Right lung (tissue), 10 donors: Measurements from ENCODE around the gene SULT2A1. TPM values are rescaled to one million over a fixed set of nuclear protein-coding genes. Genes with fewer than 3 reads are reported as not detected.
A peak's percentile ranks its signal among the peaks of the same experiment; 100 is the strongest.
"Not testable (repeated sequence)": the region's sequence is repeated elsewhere in the genome, so short reads cannot be mapped to it uniquely, and the experiment has no call there.

Source experiments
- DNase-seq, 2 donors: peaks; one replicate each; pipeline ENCODE4 v3.0.0-alpha.2; 2013
- long read RNA-seq, 8 donors: transcript quantifications; one replicate each; lab custom pipeline, GENCODE V29; 2026
- polyA plus RNA-seq, 5 donors: library from polyadenylated mRNA; unstranded; fragments of 120-200 nt; gene quantifications; one replicate each; pipeline versions ENCODE4 v1.2.1 to v1.2.3, GENCODE V29; 2013; ENCODE audit warnings: inconsistent platforms in 1 of 5, low replicate concordance in 1 of 5; ENCODE audit not compliant: insufficient read length in 5 of 5, insufficient read depth in 1 of 5

SULT2A1 gene, protein sequence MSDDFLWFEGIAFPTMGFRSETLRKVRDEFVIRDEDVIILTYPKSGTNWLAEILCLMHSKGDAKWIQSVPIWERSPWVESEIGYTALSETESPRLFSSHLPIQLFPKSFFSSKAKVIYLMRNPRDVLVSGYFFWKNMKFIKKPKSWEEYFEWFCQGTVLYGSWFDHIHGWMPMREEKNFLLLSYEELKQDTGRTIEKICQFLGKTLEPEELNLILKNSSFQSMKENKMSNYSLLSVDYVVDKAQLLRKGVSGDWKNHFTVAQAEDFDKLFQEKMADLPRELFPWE
- polyA plus RNA-seq = under 1 TPM in 3 of 5 donors, not detected in 2; 0.10 to 0.35 (median 0.10) TPM
- long read RNA-seq, donor 1 = 0 reads
- long read RNA-seq, donor 2 = 0 reads
- long read RNA-seq, donor 3 = 0 reads
- long read RNA-seq, donor 4 = 0 reads
- long read RNA-seq, donor 5 = 0 reads
- long read RNA-seq, donor 6, partial matches to known transcripts = 0 of 1 reads
- long read RNA-seq, donor 6, other reads (novel, unspliced or antisense) = 0 of 1 reads
- long read RNA-seq, donor 7 = 0 reads
- long read RNA-seq, donor 8 = 0 reads

DNA sequence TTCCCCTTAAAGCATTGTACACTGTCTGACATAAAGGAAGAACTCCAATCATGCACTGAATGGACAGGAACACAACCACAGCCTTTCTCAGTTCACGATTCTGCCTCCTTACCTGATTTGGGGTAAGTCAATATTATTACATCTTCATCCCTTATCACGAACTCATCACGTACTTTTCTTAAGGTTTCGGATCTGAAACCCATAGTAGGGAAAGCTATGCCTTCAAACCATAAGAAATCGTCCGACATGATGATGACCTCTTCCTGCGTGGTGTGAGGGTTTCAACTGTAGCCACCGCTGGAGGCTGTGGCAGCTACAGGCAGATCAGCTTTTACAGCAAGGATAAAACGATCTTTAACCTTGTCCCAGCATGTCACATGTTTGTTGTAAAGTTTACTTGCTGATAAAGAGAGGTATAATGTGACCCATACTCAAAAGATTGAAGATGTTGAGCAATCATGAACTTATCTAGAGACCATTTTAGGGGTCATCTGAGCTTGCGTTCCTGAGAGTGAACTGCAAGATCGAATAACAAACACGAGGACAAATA lies at the start of gene SULT2A1:
TSS of gene SULT2A1 (minus strand) at position 306 of the 550 bp plus-strand sequence. CDS start at position 248, 58 bp downstream.
- DNase-seq = no peak

DNA sequence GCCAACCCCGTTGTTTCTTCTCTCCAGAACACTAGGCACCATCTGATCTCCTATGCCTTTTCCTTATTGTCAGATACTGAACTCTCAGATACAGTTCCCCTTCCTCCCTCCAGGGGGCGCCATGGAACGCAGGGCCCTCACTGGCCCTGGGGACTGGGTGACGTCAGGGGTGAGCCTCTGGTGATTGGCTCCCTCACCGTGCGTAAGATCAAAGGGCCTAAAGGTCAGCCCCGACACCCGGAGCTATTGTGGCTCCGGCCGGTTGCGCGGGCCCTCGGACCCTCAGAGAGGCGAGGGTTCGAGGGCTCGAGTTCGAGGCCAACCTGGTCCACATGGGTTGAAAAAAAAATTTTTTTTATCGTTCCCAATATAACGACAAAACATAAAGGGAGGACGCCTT lies 42.5 kb upstream of the SULT2A1 start:
- DNase-seq = not testable (repeated sequence)

DNA sequence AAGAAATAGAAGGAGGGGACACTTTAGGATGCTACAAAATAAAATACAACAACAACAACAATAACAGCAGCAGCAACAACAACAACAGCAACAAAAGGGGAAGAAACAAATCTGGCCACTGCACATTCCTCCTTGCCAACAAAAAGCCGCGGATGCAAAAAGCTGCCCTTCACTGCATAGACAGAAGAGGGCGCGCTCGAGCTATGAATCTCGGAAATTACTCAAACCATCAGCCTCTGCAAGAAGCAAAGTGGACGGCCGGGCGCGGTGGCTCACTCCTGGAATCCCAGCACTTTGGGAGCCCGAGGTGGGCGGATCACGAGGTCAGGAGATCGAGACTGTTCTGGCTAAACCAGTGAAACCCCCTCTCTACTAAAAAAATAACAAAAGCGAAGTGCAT lies 34.0 kb upstream of the SULT2A1 start:
- DNase-seq = not testable (repeated sequence)

DNA sequence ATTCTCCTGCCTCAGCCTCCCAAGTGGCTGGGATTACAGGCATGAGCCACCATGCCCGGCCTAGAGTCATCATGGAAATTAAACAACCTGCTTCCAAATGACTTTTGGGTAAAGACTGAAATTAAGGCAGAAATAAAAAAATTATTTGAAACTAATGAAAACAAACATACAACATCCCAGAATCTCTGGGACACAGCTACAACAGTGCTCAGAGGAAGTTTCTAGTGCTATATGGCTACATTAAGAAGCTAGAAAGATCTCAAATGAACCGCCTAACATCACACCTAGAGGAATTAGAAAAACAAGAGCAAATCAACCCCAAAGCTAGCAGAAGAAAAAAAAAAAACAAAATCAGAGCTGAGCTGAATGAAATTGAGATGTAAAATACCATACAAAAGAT lies 24.1 kb upstream of the SULT2A1 start:
- DNase-seq = not testable (repeated sequence)

DNA sequence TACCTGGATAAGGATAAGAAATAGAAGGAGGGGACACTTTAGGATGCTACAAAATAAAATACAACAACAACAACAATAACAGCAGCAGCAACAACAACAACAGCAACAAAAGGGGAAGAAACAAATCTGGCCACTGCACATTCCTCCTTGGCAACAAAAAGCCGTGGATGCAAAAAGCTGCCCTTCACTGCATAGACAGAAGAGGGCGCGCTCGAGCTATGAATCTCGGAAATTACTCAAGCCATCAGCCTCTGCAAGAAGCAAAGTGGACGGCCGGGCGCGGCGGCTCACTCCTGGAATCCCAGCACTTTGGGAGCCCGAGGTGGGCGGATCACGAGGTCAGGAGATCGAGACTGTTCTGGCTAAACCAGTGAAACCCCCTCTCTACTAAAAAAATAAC lies 23.2 kb upstream of the SULT2A1 start:
- DNase-seq = not testable (repeated sequence)

DNA sequence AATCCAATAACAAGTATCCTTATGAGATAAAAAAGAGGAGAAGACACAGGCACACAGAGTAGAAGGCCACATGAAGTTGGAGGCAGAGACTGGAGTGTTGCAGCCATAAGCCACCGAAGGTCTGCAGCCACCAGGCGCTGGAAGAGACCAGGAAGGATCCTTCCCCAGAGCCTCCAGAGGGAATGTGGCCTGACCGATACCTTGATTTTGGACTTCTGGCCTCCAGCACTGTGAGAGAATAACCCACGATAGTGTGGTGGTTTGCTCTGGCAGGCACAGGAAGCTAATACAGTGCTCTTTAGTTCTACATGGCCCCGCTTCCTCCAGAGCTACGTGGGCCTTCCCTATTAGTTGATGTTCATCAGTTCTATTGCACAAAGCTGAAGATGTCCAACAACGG lies 15.3 kb upstream of the SULT2A1 start:
- no peak for DNase-seq

DNA sequence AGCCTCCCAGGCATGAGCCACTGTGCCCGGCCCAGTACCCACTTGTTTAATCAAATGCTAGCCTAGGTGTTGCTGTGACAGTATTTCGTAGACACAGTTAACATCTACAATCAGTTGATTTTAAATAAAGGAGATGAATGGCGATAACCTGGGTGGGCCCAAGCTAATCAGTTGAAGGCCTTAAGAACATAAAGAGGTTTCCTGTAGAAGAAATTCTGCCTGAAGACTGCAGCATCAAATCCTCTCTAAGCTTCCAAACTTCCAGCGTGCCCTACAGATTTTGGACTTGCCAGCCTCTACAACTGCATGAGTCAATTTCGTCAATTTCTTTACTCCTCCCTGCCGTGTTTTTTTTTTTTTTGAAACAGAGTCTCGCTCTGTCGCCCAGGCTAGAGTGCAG lies 13.2 kb upstream of the SULT2A1 start:
- DNase-seq = no peak

DNA sequence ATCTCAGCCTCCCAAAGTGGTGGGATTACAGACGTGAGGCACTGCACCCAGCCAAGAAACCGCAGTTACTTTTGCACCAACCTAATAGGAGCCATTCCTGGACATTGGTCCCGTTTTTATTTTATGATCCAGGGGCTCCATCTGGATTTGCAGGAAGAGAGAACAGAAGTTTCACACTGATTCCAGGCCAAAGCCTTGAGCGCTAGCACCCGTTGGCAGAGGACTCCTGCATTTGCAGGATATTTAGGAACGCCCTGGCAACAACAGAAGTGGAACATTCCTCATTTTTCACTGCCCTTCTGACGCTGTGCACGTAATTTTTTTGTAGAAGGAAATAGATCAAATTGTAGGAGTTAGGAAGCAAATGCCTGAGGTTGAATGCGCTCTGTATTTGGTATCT lies 11.7 kb upstream of the SULT2A1 start:
- no peak for DNase-seq

DNA sequence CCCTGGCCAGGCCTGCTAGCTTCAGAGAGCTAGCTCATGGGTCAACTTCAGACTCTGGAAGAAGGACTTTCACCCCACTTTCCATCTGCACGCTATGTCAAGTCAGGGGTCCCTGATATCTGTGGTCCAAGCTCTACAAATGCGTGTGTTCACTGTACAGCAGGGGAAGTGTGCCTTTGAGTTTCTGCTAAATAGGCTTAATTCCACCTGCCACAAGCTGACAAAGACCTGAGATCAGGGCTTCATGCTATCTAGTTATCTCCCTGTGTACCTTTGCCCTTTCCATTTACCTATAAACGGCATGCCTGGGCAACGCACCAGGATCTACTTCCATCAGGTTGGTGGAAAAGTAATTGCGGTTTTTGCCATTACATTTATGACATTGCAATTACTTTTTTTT lies 10.7 kb upstream of the SULT2A1 start:
- no peak for DNase-seq

DNA sequence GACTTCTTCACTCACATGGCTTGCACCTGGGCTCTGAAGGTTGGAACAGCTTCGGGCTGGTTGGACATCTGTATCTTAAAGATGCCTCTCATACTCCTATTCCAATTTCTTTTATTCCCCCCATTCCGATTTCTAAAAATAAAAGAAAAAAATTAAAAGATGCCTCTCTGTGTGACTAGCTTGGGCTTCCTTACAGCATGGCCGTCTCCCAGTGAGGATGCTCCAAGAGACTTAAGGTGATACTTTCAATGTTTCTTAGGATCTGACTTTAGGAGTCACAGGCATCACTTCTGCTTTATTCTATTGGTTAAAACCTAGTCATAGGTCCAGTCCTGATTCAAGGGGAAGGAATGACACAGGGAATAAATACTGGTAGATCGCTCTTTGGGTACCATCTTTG lies 9.9 kb upstream of the SULT2A1 start:
- DNase-seq = no peak

DNA sequence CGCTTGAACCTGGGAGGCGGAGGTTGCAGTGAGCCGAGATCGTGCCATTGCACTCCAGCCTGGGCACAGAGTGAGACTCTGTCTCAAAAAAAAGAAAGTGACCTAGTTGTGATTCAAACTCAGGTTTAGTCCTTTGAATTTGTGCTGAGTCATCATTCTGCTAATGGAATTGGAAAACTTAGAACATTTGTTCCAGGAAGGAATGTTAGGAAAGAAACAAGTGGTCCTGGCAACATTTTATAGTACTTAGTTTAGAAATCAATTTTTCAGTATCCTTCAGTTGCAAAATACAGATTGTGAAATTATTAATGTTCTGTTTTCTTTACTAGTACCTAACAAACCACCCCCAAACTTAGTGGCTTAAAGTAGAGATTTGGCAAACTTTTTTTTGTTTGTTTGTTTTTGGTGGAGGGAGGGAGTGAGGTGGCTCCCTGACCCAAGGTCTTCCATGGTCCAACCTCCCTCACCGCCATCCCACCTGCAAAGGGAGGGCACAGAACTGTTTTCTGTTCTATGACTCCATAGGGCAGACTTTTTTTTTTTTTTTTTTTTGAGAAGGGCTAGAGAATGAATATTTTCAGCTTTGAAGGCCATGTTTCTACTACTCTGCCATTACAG lies 9.2 kb upstream of the SULT2A1 start:
- DNase-seq = no peak

DNA sequence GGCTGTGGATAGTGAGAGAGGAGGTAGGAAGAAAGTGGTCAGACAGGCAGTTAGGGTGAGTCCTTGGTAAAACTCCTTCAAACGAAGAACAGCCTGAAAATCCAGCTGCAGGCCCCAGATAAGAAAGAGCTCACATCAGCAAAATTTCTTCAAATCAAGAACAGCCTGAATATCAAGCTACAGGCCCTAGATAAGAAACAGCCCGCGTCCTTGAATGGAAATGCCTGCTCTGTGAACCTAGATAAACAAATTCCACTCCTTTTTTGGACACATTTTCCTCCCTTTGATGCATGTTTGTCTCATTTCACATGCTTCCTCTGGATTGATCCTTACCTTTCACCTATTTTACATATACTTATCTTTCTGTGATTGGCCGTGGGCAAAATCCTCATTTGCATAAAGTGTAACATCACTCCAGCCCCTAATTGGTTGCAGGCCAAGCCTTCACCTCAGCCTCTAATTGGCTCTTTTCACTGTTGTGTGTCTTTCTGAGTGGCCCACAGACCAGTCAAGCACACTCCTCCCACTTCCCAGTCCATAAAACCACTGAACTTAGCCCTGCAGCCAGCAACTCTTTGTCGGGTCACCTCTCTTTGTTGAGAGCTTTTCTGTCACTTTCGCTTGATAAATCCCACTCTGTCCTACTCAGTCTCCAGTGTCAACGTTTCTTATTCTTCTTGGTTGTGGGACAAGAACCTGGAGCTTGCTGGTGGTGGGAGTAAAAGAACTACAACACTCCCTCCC lies 6.0 kb upstream of the SULT2A1 start:
- DNase-seq = peak; percentile 37 to 50

DNA sequence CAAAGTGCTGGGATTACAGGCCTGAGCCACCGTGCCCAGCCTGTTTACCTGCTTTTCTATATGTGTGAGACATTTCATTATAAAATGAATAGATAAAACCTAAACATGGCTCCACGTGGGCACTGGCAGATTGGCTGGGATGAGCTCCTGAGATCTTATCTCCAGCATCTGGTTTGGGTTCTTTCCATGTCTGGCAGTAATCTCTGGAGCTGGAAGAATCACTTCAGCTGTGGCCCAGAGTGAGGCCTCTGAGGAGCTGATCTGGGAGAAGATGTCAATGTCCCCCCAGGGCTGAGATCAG lies 5.5 kb upstream of the SULT2A1 start:
- no peak for DNase-seq

DNA sequence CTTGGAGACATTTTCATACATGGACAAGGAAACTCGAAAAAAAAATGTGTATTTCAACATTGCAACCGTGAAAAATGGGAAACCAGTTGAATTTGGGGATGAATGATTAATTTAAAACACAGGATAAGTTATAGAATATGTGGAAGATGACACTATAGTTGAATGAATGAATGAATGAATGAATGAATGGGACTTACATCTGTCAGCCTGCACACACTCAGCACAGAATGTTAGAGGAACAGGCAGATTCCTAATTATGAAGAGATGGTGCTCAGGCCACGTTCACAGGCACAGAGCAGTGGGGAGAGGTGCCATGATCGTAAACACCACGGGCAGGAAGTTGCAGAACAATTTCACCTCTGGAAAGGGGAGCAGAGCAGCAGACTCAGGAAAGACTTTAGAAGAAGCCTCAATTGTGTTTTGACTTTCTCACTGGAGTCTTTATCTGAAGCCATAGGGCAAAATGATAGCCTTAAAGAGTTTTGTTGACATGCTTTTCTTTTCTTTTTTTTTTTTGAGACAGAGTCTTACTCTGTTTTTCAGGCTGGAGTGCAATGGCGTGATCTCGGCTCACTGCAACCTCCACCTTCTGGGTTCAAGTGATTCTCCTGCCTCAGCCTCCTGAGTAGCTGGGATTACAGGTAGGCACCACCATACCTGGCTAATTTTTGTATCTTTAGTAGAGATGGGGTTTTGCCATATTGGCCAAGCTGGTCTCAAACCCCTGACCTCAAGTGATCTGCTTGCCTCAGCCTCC lies 4.9 kb upstream of the SULT2A1 start:
- DNase-seq = no peak

DNA sequence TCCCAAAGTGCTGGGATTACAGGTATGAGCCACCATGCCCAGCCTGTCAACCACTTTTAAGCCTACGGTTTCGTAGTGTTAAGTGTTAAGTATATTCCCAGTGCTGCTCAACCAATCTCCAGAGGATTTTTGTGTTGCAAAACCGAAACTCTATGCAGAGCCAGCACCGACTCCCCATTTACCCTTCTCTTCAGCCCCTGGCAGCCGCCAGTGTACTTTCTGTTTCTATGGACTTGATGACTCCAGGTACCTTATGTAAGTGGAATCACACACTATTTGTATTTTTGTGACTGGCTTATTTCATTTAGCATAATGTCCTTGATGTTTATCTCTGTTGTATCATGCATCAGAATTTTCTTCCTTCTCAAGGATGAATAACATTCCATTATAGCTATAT lies 1.1 kb downstream of the SULT2A1 start:
- no peak for DNase-seq

DNA sequence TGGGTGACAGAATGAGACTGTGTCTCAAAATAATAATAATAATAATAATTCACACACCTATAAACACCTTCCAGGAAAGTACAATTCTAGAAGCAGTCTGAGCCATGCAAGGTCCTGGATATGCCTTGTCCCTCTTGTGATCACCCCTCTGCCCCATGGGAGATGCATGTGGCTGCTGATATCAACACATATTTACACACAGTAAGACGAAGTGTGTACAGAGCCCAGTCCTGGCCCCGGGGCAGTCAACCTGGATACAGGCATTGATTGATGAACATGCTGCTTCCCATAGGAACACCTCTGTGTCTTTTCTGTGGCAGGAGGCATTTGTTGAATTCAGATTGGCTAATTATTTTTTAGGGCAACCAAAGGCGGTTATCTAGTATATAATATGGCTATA lies 3.2 kb downstream of the SULT2A1 start:
- no peak for DNase-seq

DNA sequence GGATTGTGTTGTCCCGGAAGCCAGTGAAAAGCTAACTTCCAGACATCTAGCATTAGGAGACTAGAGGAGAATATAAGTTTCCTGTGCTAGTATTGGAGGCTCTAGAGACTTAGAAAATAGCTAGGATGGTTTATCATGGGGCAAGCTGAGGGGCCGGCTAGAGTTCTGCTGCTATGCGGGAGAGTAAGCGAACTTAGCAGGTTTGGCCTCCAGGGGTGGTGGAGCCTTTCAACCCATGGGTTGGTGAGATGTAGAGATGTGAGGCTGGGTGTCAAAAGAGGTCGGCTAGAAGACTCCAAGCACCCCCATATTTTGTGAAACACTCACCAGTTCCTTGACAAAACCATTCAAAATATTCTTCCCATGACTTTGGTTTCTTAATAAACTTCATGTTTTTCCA lies 4.4 kb downstream of the SULT2A1 start:
- no peak for DNase-seq

DNA sequence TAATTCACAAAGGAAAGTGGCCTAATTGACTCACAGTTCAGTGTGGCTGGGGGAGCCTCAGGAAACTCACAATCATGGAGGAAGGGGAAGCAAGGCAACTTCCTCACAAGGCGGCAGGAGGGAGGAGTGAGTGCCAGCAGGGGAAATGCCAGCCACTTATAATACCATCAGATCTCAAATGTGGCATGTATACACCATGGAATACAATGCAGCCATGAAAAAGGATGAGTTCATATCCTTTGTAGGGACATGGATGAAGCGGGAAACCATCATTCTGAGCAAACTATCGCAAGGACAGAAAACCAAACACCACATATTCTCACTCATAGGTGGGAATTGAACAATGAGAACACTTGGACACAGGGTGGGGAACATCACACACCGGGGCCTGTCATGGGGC lies 6.7 kb downstream of the SULT2A1 start:
- not testable (repeated sequence) for DNase-seq

DNA sequence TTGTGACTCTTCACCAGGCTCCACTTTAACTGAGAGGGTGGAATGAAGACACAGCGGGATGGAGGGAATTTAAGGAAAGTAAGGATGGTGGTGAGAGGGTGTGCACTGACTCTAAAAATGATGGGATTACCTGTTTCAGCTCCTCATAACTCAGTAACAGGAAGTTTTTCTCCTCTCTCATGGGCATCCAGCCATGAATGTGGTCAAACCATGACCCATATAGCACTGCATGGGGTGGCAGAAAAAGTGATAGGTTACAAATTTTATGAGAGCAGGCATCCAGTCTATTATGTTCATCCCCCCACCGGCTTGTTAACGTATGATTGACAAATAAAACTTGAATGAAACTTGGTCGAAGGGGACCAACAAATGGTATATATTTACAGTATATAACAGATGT lies 7.2 kb downstream of the SULT2A1 start:
- DNase-seq = no peak

DNA sequence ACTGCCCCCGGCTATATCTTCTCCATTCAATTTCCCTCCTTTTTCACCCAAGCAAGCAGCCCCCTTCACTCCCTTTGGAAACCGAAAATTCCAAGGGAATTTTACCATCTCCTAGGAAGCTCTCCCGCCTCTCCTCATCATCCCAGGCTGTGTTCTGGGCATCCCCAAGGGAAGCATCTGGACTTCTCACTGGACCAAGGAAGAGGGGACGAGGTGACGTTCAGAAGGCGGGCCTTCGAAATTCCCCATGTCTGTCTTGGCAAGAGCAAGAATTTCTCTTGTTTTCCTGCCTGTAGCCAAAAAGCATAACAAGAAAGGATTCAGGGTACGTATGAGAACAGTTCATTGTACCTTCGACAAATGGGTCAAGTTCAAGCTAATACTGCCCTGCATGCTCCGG lies 20.9 kb downstream of the SULT2A1 start:
- no peak for DNase-seq

DNA sequence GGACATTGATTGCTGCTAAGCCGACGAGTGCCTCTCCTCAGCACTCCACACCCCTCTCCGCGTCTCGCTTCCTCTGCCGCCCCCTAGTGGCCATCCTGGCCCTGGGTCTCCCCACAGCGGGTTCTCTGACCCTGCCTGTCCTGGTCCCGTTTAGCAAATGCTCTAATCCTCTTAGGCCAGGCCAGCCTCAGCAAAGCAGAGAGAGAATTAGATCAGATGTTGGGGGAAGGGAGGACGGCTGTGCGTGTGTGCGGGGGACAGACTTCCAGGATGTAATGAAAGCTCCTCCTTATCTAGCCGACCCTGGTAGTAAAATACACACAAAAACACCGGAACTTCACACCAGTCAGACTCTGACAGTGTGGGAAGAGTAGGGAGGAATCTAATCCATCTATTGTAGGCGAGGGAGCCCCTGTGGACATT lies 22.6 kb downstream of the SULT2A1 start:
- DNase-seq = peak; percentile 62 to 73

DNA sequence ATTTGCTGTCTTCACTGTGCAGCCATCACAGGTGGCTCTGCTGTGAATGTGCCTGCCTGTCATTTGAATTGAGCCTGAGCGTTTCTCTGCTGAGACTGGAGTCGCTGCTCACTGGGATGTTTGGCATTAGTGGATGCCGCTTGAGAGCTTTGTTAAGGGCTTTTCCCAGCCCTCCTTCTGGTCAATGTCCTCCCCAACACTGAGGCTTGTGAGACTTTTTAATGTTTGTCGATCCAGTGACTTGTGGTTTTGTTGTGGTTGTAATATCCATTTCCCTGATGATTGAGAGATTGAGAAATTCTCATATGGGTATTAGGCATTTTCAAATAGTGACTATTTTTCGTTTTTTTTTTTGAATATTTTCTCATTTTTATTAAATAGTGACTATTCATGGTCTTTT lies 24.5 kb downstream of the SULT2A1 start:
- DNase-seq = no peak
